Body of pancreas (tissue), 4 donors: ENCODE data around the gene YWHAB.
A peak's percentile ranks its signal among the peaks of the same experiment; 100 is the strongest.

Experiments used
- CTCF ChIP-seq, 7 experiments: fragments of 450-650 bp in 4 of 7; fragments of 200-600 bp in 3 of 7; sonication (generic) in 3 of 7; IDR thresholded peaks; one replicate each; pipeline ENCODE4 v1.5.1; 2016 to 2019; ENCODE audit warnings: antibody characterized with exemption in 7 of 7
- POLR2A ChIP-seq, 3 donors: fragments of 450-650 bp; IDR thresholded peaks; one replicate each; pipeline ENCODE4 v1.6.1; 2016; ENCODE audit warnings: antibody characterized with exemption in 3 of 3, mild to moderate bottlenecking in 2 of 3

GRCh38 chr20:44911264-44911921, 25.9 kb downstream of the YWHAB start:
- TF ChIP-seq CTCF (IDR thresholded peaks at IDR 0.05) (peak in 6 of 7 experiments; percentile 25 to 62 (median 54)), POLR2A (IDR thresholded peaks at IDR 0.05) (no peak)
